Neural cell (in vitro differentiated cells): ENCODE measurements around the gene NBDY. TPM values are rescaled to one million over a fixed set of nuclear protein-coding genes. Genes with fewer than 3 reads are reported as not detected.

ENCODE experiments used
- H2AFZ ChIP-seq: fragments of 200-600, 300-800 bp; sonication (generic), shearing (Covaris generic); 2 replicates; pipeline ENCODE4 v1.6.0; 2014; ENCODE audit warnings: low read depth, mild to moderate bottlenecking, antibody characterized with exemption, low read length, moderate library complexity
- H3F3A ChIP-seq: fragments of 200-600 bp; shearing (Covaris generic); 2 replicates; pipeline ENCODE4 v1.6.1; 2016; ENCODE audit warnings: mild to moderate bottlenecking, moderate library complexity, mixed read lengths, antibody characterized with exemption, low read length; ENCODE audit not compliant: insufficient read depth, poor library complexity, severe bottlenecking
- H3K27ac ChIP-seq: fragments of 200-600, 300-800 bp; sonication (generic), shearing (Covaris generic); 2 replicates; pipeline ENCODE4 v1.5.1; 2014; ENCODE audit warnings: mild to moderate bottlenecking, low read length, moderate library complexity
- H3K27me3 ChIP-seq: fragments of 300-800, 200-600 bp; sonication (generic), shearing (Covaris generic); 2 replicates; pipeline ENCODE4 v1.6.0; 2014; ENCODE audit warnings: mild to moderate bottlenecking, low read depth, low read length, moderate library complexity; ENCODE audit not compliant: insufficient read depth
- H3K36me3 ChIP-seq: fragments of 300-800, 200-600 bp; sonication (generic), shearing (Covaris generic); 2 replicates; pipeline ENCODE4 v1.5.1; 2014; ENCODE audit warnings: mild to moderate bottlenecking, antibody characterized with exemption, low read length, moderate library complexity; ENCODE audit not compliant: insufficient read depth
- H3K4me2 ChIP-seq: fragments of 300-800, 200-600 bp; sonication (generic), shearing (Covaris generic); 2 replicates; pipeline ENCODE4 v1.6.0; 2014; ENCODE audit warnings: mild to moderate bottlenecking, low read length
- H3K4me3 ChIP-seq: fragments of 300-800, 200-600 bp; sonication (generic), shearing (Covaris generic); 2 replicates; pipeline ENCODE4 v1.5.1; 2014; ENCODE audit warnings: mild to moderate bottlenecking, low read length, moderate library complexity
- H3K79me2 ChIP-seq: fragments of 200-600 bp; shearing (Covaris generic); replicated peaks from 2 replicates; pipeline ENCODE4 v1.6.0; 2014; ENCODE audit warnings: mild to moderate bottlenecking, low read length, moderate library complexity; ENCODE audit not compliant: insufficient read depth
- H3K9ac ChIP-seq: fragments of 300-800, 200-600 bp; sonication (generic), shearing (Covaris generic); 2 replicates; pipeline ENCODE4 v1.6.1; 2016; ENCODE audit warnings: mild to moderate bottlenecking, low read length, mixed read lengths
- H3K9me2 ChIP-seq: fragments of 200-600 bp; shearing (Covaris generic); 2 replicates; pipeline ENCODE4 v1.6.1; 2016; ENCODE audit warnings: mild to moderate bottlenecking, low read length, mixed read lengths; ENCODE audit not compliant: insufficient read depth
- H3K9me3 ChIP-seq: fragments of 200-600, 300-800 bp; sonication (generic), shearing (Covaris generic); 2 replicates; pipeline ENCODE4 v1.6.1; 2016; ENCODE audit warnings: mild to moderate bottlenecking, mixed run types, low read length, moderate library complexity, mixed read lengths
- H4K20me1 ChIP-seq: fragments of 200-600 bp; shearing (Covaris generic); 2 replicates; pipeline ENCODE4 v1.6.1; 2016; ENCODE audit warnings: mild to moderate bottlenecking, mixed run types; ENCODE audit not compliant: insufficient read depth
- EP300 ChIP-seq: fragments of 450-650 bp; conservative IDR thresholded peaks from 2 replicates; pipeline ENCODE4 v1.6.1; 2014; ENCODE audit warnings: antibody characterized with exemption, mild to moderate bottlenecking, moderate library complexity; ENCODE audit not compliant: poor library complexity, severe bottlenecking
- EZH2 ChIP-seq: fragments of 200-600, 300-800 bp; shearing (Covaris generic), sonication (generic); IDR thresholded peaks from 2 replicates; pipeline ENCODE4 v1.6.1; 2014; ENCODE audit warnings: antibody characterized with exemption, low read length, borderline replicate concordance, mild to moderate bottlenecking; ENCODE audit not compliant: insufficient read depth, poor library complexity, severe bottlenecking
- MXI1 ChIP-seq: fragments of 450-650 bp; conservative IDR thresholded peaks from 2 replicates; pipeline ENCODE4 v1.6.1; 2014; ENCODE audit warnings: antibody characterized with exemption, mild to moderate bottlenecking; ENCODE audit not compliant: poor library complexity, severe bottlenecking
- POLR2AphosphoS5 ChIP-seq: IDR thresholded peaks from 2 replicates; pipeline ENCODE4 v1.6.1; 2012
- RAD21 ChIP-seq: fragments of 450-650 bp; conservative IDR thresholded peaks from 2 replicates; pipeline ENCODE4 v1.6.1; 2014; ENCODE audit warnings: antibody characterized with exemption, mild to moderate bottlenecking, moderate library complexity
- SMC3 ChIP-seq: fragments of 450-650 bp; conservative IDR thresholded peaks from 2 replicates; pipeline ENCODE4 v1.6.1; 2014; ENCODE audit warnings: antibody characterized with exemption, mild to moderate bottlenecking, moderate library complexity; ENCODE audit not compliant: poor library complexity
- TAF1 ChIP-seq: IDR thresholded peaks from 2 replicates; pipeline ENCODE4 v1.6.1; 2012; ENCODE audit warnings: low read depth
- polyA plus RNA-seq: library from polyadenylated mRNA; depleted of rRNA; stranded (reverse); fragments of >200 nt; gene quantifications from 2 replicates; pipeline ENCODE4 v1.2.3, GENCODE V29; 2014
- TF ChIP-seq, protein P1 (sequence below): IDR thresholded peaks from 2 replicates; pipeline ENCODE4 v1.6.1; 2012; ENCODE audit warnings: borderline replicate concordance
- TF ChIP-seq, protein P2 (sequence below): fragments of 450-650 bp; IDR thresholded peaks from 2 replicates; pipeline ENCODE4 v1.5.1; 2014; ENCODE audit warnings: antibody characterized with exemption, mild to moderate bottlenecking, moderate library complexity; ENCODE audit not compliant: poor library complexity, severe bottlenecking

NBDY gene
- polyA plus RNA-seq, 1 donor from 2014 or later, result 29.7 TPM

DNA sequence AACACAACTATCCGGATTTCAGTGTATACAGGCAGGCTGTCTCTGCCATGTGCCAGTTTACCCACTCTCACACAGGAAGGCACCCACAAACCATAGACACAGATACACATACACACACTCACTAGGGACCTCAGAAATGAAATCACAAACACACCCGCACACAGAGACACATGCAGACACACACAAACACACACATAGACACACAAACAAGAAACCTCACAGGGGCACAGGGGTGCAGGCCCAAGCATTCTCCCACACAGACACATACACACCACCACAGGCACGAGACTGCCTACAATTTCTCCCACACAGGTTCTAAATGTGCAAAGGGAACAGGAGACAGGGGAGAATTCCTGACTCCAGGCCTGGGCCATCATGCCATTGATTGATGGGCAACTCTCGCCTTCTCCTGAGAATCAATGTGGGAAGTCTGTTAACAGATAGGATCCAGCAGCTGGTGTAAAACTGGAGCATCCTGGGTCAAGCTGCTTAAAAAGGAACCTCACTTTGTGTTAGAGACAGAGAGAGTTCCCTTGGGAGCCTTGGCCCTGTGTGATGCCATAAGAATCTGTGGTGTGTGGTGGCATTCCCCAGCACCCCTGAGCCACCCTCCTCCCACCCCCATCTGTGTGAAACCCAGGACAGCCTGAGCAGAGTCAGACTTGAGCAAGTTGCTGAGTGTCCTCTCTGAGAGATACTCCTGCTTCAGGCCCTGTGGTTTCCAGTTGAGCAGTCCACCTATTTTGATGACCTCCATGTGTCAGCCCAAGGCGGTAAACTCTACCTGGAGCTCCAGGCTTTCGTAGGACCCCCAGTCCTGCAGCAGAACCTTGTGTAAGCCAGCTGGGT, 33.9 kb downstream of the NBDY start:
- TF ChIP-seq TAF1 (no peak), POLR2AphosphoS5 (no peak), SMC3 (no peak), MXI1 (no peak)
- no peaks in the 10 kb centered on the region for H4K20me1 ChIP-seq
- H3K27ac ChIP-seq, result no peak overlapping the region
- no peak overlapping the region for H3K9ac ChIP-seq
- no peak overlapping the region for H3K4me2 ChIP-seq
- H3K9me3 ChIP-seq, result no peaks in the 10 kb centered on the region
- no peaks in the 10 kb centered on the region for H3K36me3 ChIP-seq
- H3F3A ChIP-seq, result no peaks in the 10 kb centered on the region
- no peak overlapping the region for H2AFZ ChIP-seq
- H3K9me2 ChIP-seq, result no peaks in the 10 kb centered on the region
- no peak overlapping the region for H3K4me3 ChIP-seq
- H3K27me3 ChIP-seq, result no peaks in the 10 kb centered on the region
- H3K79me2 ChIP-seq, result no peaks in the 10 kb centered on the region

DNA sequence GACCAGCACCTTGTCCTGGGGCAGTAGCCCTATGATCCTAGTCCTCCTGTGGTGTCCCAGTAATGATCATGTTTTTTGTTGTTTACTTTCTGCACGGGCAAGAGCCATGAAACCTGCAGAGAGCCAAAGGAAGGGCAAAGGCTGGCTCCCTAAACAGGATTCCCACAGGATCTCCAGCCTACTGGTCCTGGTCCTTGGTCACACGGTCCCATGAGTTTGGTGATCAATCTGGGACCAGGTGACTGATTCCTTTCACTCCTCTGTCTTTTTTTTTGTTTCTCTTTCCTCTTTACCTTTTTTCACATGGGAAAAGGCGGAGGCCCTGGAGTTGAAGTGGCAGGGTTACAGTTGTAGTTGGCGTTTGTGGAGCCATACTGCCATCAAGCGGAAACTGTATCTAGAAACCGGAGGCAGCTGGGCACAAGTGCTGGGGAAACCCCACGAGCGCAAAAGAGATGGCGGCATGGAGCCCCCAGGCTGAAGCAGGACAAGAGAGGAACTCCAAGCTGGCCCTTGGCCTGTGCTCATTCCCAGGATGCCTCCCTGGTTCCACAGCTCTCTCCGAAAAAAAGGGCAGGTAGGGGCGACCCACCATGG, 34.6 kb downstream of the NBDY start:
- no peak overlapping the region for H3K9ac ChIP-seq
- TF ChIP-seq, protein P1, sequence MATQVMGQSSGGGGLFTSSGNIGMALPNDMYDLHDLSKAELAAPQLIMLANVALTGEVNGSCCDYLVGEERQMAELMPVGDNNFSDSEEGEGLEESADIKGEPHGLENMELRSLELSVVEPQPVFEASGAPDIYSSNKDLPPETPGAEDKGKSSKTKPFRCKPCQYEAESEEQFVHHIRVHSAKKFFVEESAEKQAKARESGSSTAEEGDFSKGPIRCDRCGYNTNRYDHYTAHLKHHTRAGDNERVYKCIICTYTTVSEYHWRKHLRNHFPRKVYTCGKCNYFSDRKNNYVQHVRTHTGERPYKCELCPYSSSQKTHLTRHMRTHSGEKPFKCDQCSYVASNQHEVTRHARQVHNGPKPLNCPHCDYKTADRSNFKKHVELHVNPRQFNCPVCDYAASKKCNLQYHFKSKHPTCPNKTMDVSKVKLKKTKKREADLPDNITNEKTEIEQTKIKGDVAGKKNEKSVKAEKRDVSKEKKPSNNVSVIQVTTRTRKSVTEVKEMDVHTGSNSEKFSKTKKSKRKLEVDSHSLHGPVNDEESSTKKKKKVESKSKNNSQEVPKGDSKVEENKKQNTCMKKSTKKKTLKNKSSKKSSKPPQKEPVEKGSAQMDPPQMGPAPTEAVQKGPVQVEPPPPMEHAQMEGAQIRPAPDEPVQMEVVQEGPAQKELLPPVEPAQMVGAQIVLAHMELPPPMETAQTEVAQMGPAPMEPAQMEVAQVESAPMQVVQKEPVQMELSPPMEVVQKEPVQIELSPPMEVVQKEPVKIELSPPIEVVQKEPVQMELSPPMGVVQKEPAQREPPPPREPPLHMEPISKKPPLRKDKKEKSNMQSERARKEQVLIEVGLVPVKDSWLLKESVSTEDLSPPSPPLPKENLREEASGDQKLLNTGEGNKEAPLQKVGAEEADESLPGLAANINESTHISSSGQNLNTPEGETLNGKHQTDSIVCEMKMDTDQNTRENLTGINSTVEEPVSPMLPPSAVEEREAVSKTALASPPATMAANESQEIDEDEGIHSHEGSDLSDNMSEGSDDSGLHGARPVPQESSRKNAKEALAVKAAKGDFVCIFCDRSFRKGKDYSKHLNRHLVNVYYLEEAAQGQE, result no peak
- TF ChIP-seq EP300 (no peak), RAD21 (no peak), SMC3 (no peak), MXI1 (no peak), TAF1 (no peak), EZH2 (no peak), POLR2AphosphoS5 (no peak)
- TF ChIP-seq, protein P2, sequence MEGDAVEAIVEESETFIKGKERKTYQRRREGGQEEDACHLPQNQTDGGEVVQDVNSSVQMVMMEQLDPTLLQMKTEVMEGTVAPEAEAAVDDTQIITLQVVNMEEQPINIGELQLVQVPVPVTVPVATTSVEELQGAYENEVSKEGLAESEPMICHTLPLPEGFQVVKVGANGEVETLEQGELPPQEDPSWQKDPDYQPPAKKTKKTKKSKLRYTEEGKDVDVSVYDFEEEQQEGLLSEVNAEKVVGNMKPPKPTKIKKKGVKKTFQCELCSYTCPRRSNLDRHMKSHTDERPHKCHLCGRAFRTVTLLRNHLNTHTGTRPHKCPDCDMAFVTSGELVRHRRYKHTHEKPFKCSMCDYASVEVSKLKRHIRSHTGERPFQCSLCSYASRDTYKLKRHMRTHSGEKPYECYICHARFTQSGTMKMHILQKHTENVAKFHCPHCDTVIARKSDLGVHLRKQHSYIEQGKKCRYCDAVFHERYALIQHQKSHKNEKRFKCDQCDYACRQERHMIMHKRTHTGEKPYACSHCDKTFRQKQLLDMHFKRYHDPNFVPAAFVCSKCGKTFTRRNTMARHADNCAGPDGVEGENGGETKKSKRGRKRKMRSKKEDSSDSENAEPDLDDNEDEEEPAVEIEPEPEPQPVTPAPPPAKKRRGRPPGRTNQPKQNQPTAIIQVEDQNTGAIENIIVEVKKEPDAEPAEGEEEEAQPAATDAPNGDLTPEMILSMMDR, result no peak
- no peaks in the 10 kb centered on the region for H3K27me3 ChIP-seq
- no peaks in the 10 kb centered on the region for H3F3A ChIP-seq
- H4K20me1 ChIP-seq, result no peaks in the 10 kb centered on the region
- H3K79me2 ChIP-seq, result no peaks in the 10 kb centered on the region
- no peak overlapping the region for H3K27ac ChIP-seq
- no peak overlapping the region for H3K4me3 ChIP-seq
- H3K9me2 ChIP-seq, result no peaks in the 10 kb centered on the region
- H3K36me3 ChIP-seq, result no peaks in the 10 kb centered on the region
- no peak overlapping the region for H3K4me2 ChIP-seq
- H3K9me3 ChIP-seq, result no peaks in the 10 kb centered on the region
- H2AFZ ChIP-seq, result no peak overlapping the region
